ENCODE measurements around the gene LRRC26. TPM values are rescaled to one million over a fixed set of nuclear protein-coding genes. Genes with fewer than 3 reads are reported as not detected.
A peak's percentile ranks its signal among the peaks of the same experiment; 100 is the strongest.

The LRRC26 gene
- total RNA-seq, 1 donor from 2014 or later = not detected

DNA sequence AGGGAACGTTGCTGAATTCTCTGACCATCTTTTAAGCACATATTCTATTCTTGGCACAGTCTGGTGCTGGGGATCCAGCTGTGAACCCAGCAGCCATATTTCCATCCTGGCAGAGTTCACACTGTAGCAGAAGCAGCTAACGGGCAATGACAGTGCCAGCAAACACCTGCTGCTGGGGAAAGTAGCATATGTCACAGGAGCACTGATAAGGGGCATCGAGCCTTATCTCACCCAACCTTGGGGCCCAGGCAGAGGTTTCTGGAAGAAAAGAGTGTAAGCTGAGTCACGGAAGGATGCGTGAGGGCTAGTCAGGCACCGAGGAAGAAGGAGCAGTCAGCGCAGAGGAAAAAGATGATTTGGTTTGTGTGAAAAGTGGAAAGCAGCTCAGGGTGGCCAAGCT, 36.8 kb upstream of the LRRC26 start:
- DNase-seq (ENCODE audit: low read depth) = no peak
- Histone ChIP-seq H3K4me3 (ENCODE audit: low read depth, low read length) (no peak overlapping the region), H3K27me3 (ENCODE audit: control insufficient read depth, insufficient read depth, low read length) (no peaks in the 10 kb centered on the region), H3K36me3 (ENCODE audit: control insufficient read depth, insufficient read depth, low read length) (no peaks in the 10 kb centered on the region)
- TF ChIP-seq, protein P1, sequence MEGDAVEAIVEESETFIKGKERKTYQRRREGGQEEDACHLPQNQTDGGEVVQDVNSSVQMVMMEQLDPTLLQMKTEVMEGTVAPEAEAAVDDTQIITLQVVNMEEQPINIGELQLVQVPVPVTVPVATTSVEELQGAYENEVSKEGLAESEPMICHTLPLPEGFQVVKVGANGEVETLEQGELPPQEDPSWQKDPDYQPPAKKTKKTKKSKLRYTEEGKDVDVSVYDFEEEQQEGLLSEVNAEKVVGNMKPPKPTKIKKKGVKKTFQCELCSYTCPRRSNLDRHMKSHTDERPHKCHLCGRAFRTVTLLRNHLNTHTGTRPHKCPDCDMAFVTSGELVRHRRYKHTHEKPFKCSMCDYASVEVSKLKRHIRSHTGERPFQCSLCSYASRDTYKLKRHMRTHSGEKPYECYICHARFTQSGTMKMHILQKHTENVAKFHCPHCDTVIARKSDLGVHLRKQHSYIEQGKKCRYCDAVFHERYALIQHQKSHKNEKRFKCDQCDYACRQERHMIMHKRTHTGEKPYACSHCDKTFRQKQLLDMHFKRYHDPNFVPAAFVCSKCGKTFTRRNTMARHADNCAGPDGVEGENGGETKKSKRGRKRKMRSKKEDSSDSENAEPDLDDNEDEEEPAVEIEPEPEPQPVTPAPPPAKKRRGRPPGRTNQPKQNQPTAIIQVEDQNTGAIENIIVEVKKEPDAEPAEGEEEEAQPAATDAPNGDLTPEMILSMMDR (IDR thresholded peaks at IDR 0.05; ENCODE audit: insufficient read depth, low read length, poor library complexity, severe bottlenecking) = no peak

DNA sequence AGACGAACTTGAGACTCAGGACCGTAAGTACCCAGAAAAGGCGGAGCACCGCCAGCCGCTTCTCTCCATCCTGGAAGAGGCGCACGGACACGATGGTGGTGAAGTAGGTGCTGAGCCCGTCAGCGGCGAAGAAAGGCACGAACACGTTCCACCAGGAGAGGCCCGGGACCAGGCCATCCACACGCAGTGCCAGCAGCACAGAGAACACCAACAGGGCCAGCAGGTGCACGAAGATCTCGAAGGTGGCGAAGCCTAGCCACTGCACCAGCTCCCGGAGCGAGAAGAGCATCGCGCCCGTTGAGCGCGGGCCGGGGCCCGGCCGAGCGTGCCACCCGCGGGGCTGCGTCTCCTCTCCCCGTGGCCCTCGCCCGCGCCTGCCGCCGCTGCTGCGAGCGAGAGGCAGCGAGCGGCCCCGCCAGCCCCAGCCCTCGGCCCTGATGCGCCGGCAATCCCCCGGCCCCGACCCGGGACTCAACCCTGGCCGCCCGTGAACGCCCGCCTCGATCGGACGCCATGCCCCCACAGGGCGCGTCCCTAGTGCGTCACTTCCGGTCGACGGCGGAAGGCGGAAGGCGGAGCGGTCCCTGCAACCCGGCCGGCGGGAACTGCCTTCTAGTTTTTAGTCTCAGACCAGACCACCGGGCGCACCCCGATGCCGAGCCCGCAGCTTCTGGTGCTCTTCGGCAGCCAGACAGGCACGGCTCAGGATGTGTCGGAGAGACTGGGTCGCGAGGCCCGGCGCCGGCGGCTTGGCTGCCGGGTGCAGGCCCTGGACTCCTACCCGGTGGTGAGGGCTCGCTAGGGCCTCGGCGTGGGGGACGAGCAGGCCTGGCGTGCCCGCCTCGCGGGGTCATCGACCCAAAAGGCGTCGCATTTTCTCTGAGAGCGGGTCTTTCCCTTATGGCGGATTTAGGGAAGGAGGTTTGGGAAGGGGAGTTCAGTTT, 35.5 kb upstream of the LRRC26 start, which contains the start of the genes NDOR1 and TMEM203:
NDOR1 (plus strand) TSS at position 575 of the 944 bp plus-strand sequence; CDS start at position 653, 78 bp downstream.
TMEM203 (minus strand) TSS at position 523 of the 944 bp plus-strand sequence; CDS start at position 289, 234 bp downstream.
- H3K27me3 ChIP-seq (ENCODE audit: control insufficient read depth, insufficient read depth, low read length) = no peaks in the 10 kb centered on the region
- no peak for DNase-seq (ENCODE audit: low read depth)
- TF ChIP-seq, protein P1 (IDR thresholded peaks at IDR 0.05; ENCODE audit: insufficient read depth, low read length, poor library complexity, severe bottlenecking) = no peak
- peak within 1 kb of the TSS; percentile 98 for H3K4me3 ChIP-seq (ENCODE audit: low read depth, low read length)
- no peaks in the 10 kb centered on the region for H3K36me3 ChIP-seq (ENCODE audit: control insufficient read depth, insufficient read depth, low read length)

DNA sequence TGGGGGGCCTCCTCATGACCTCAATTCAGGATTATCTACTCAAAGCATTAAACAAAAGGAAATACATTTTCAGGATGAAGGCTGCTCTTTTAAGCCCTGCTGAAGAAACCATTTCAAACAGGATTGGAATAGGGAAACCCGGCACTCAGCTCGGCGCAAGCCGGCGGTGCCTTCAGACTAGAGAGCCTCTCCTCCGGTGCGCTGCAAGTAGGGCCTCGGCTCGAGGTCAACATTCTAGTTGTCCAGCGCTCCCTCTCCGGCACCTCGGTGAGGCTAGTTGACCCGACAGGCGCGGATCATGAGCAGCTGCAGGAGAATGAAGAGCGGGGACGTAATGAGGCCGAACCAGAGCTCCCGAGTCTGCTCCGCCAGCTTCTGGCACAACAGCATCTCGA, 34.9 kb upstream of the LRRC26 start:
- Histone ChIP-seq H3K27me3 (ENCODE audit: control insufficient read depth, insufficient read depth, low read length) (no peaks in the 10 kb centered on the region), H3K36me3 (ENCODE audit: control insufficient read depth, insufficient read depth, low read length) (no peaks in the 10 kb centered on the region), H3K4me3 (ENCODE audit: low read depth, low read length) (peak overlapping the region; percentile 98)
- DNase-seq (ENCODE audit: low read depth) = no peak
- TF ChIP-seq, protein P1 (IDR thresholded peaks at IDR 0.05; ENCODE audit: insufficient read depth, low read length, poor library complexity, severe bottlenecking) = no peak

DNA sequence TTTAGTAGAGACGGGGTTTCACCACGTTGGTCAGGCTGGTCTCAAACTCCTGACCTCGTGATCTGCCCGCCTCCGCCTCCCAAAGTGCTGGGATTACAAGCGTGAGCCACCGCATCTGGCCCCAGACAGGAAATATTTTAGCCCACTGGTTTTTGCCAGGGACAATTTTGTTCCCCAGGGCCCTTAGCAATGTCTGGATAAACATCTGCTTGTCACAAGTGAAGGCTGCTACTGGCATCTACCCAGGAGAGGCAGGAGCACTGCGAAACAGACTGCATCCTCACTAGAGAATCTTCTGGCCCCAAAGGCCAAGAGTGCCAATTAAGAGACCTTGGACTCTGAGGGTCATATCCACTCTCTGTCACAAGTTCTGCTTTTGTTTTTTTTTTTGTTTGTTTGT, 33.1 kb upstream of the LRRC26 start:
- no peak for DNase-seq (ENCODE audit: low read depth)
- Histone ChIP-seq H3K27me3 (ENCODE audit: control insufficient read depth, insufficient read depth, low read length) (no peaks in the 10 kb centered on the region), H3K4me3 (ENCODE audit: low read depth, low read length) (no peak overlapping the region), H3K36me3 (ENCODE audit: control insufficient read depth, insufficient read depth, low read length) (no peaks in the 10 kb centered on the region)
- TF ChIP-seq, protein P1 (IDR thresholded peaks at IDR 0.05; ENCODE audit: insufficient read depth, low read length, poor library complexity, severe bottlenecking) = no peak

DNA sequence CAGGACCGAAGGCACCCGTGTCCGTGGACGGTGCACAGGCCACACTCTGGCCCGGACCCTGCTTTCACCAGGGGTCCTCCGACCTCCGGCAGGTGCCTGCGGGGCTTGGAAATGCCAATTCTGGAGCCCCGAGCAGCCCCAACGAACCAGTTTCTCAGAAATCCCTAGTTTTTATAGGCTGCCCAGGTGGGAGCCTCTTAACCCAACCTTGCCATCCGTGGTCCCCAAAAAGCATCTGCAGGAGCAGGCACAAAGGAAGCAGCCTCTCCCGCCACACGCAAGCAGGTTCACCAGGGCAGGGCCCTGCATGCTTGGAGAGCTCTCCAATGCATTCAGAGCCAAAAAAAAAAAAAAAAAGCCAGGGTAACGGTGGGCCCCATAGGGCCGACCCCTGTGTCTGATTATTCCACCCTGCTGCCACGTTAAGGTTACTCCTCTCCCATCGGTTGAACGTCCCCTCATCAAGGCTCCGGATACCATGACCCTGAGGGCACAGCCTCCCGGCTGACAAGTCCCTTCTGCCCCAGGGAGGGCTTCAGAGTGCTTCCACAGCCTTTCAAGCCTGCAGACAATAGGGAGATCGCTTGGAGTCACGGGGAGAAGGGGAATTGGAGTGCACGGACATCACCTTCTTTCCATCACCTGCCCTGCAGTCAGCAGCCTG, 31.5 kb upstream of the LRRC26 start:
- Histone ChIP-seq H3K4me3 (ENCODE audit: low read depth, low read length) (peak overlapping the region; percentile 79), H3K36me3 (ENCODE audit: control insufficient read depth, insufficient read depth, low read length) (no peaks in the 10 kb centered on the region), H3K27me3 (ENCODE audit: control insufficient read depth, insufficient read depth, low read length) (no peaks in the 10 kb centered on the region)
- TF ChIP-seq, protein P1 (IDR thresholded peaks at IDR 0.05; ENCODE audit: insufficient read depth, low read length, poor library complexity, severe bottlenecking) = no peak
- no peak for DNase-seq (ENCODE audit: low read depth)
